LNCAP (cell line): ENCODE measurements around the gene FNDC8.

ENCODE experiments used
- TF ChIP-seq, protein P1 (sequence below): fragments of 450-650 bp; IDR thresholded peaks from 2 replicates; pipeline ENCODE4 v1.5.1; 2017; ENCODE audit warnings: mild to moderate bottlenecking

Gene FNDC8

GRCh38 chr17:35081638-35082037 is 39.8 kb upstream of the FNDC8 start:
- TF ChIP-seq, protein P1, sequence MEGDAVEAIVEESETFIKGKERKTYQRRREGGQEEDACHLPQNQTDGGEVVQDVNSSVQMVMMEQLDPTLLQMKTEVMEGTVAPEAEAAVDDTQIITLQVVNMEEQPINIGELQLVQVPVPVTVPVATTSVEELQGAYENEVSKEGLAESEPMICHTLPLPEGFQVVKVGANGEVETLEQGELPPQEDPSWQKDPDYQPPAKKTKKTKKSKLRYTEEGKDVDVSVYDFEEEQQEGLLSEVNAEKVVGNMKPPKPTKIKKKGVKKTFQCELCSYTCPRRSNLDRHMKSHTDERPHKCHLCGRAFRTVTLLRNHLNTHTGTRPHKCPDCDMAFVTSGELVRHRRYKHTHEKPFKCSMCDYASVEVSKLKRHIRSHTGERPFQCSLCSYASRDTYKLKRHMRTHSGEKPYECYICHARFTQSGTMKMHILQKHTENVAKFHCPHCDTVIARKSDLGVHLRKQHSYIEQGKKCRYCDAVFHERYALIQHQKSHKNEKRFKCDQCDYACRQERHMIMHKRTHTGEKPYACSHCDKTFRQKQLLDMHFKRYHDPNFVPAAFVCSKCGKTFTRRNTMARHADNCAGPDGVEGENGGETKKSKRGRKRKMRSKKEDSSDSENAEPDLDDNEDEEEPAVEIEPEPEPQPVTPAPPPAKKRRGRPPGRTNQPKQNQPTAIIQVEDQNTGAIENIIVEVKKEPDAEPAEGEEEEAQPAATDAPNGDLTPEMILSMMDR, result no peak

DNA sequence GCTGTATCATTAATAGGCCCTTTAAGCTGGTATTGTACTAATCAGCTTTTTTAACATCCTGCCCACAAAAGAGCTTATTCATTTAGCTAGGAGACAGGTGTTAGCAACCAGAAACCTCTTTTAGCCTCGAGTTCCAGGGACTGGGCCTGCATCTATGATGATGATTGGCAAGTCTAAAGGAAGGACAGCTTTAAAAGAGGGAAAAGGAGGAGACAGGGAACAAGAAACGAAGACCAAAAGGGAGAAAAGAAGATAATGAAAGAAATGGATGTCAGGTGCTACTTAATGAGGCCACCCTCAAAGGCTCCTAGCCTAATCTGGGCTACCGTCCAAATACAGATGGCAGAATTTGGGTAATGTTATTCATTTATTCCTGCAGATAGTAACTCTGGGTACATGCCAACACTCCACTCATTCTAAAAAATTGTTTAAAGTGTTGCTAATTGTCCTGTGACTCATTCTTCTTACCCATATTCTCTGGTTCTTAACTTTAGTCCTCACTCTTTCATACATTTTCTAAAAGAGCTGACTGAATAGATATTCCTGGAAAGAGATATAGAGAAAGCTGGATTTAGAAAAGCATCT is 39.2 kb upstream of the FNDC8 start:
- TF ChIP-seq, protein P1, result no peak

DNA sequence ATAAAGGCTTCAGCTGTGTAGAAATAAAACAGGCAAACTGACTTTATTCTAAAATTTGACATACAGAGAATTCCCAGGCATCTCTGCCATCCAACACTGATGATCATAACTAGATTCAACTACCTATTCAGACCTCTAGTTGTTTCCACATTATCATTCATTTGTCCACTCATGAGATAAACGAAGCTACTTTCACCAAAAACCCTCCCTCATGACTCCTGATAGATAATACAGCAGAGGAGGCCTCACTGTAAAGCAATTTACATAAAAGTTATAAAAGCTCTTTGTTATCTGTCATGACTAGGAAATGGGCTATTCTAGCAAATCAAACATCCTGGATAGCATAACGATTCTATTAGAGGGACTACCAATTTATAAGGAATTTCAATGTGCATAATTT is 38.3 kb upstream of the FNDC8 start:
- TF ChIP-seq, protein P1, result no peak

- TF ChIP-seq, protein P1, result no peak
Measured at GRCh38 chr17:35084987-35085386, 36.4 kb upstream of the FNDC8 start.

DNA sequence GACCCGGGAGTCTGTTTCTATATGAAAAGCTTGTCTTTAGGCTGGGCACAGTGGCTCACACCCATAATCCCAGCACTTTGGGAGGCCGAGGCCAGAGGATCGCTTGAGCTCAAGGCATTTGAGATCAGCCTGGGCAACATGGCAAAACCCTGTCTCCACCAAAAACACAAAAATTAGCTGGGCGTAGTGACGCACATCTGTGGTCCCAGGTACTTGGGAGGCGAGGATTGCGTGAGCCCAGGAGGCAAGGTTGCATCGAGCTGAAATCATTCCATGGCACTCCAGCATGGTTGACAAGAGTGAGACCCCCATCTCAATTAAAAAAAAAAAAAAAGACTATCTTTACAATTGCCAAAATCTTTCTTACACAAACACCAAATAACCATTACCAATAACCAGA is 35.3 kb upstream of the FNDC8 start:
- TF ChIP-seq, protein P1, result no peak

DNA sequence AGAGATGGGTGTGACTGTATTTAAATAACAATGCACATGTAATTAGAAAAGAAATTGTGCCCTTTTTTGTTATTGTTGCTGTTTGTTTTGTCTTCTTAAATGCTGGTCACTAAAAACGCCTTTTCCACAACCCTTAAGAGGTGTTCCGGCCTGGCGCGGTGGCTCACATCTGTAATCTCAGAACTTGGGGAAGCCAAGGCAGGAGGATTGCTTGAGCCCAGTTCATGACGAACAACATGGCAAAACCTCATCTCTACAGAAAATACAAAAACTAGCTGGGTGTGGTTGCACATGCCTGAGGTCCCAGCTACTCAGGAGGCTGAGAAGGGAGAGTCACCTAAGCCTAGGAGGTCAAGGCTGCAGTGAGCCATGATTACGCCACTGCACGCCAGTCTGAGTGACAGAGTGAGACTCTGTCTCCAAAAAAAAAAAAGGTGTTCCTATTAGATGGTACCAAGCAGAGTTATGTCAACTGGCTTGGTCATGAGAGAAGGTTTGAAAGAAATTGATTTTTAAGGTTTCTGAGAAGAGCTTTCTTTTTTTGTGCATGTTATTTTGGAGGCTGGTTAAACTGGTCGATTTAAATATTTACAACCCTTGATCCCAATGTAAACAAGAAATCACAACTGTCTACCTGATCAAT is 34.4 kb upstream of the FNDC8 start:
- TF ChIP-seq, protein P1, result no peak

- TF ChIP-seq, protein P1, result no peak
Measured at GRCh38 chr17:35087731-35088355, 33.6 kb upstream of the FNDC8 start.
